ENCODE measurements around the gene LRRC72.

DNA sequence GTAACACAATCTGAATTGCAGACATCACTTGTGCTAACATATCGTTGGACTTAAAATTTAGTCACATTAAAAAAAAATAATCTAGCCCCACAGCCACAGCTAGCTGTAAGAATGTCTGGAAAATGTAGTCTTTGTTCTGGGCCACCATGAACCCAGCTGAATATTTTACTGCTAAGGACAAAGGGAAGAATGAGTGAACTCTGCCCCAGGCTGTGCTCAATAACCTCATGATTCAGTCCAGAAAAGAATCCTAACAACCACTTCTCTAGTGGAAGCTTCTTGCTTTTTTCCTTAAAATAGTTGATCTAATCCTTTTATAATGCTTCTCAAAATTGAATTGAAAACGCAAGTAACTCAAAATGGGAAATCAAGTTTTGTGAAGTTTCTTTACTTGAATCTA lies 35.5 kb upstream of the LRRC72 start:
- TF ChIP-seq, protein P1, sequence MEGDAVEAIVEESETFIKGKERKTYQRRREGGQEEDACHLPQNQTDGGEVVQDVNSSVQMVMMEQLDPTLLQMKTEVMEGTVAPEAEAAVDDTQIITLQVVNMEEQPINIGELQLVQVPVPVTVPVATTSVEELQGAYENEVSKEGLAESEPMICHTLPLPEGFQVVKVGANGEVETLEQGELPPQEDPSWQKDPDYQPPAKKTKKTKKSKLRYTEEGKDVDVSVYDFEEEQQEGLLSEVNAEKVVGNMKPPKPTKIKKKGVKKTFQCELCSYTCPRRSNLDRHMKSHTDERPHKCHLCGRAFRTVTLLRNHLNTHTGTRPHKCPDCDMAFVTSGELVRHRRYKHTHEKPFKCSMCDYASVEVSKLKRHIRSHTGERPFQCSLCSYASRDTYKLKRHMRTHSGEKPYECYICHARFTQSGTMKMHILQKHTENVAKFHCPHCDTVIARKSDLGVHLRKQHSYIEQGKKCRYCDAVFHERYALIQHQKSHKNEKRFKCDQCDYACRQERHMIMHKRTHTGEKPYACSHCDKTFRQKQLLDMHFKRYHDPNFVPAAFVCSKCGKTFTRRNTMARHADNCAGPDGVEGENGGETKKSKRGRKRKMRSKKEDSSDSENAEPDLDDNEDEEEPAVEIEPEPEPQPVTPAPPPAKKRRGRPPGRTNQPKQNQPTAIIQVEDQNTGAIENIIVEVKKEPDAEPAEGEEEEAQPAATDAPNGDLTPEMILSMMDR (IDR thresholded peaks at IDR 0.05) = no peak
- no peak for TF ChIP-seq POLR2A (IDR thresholded peaks at IDR 0.05)

Data from transverse colon (tissue), 3 donors.